GM12874 (cell line): ENCODE data around the gene CEACAM16.

Experiments used
- TF ChIP-seq, protein P1 (sequence below): IDR thresholded peaks from 2 replicates; pipeline ENCODE4 v1.5.1; 2011; ENCODE audit warnings: low read depth, mild to moderate bottlenecking, control low read depth, low read length, moderate library complexity; ENCODE audit not compliant: insufficient read depth

Gene CEACAM16

GRCh38 chr19:44747739-44748425, 48.9 kb downstream of the CEACAM16 start:
- TF ChIP-seq, protein P1, sequence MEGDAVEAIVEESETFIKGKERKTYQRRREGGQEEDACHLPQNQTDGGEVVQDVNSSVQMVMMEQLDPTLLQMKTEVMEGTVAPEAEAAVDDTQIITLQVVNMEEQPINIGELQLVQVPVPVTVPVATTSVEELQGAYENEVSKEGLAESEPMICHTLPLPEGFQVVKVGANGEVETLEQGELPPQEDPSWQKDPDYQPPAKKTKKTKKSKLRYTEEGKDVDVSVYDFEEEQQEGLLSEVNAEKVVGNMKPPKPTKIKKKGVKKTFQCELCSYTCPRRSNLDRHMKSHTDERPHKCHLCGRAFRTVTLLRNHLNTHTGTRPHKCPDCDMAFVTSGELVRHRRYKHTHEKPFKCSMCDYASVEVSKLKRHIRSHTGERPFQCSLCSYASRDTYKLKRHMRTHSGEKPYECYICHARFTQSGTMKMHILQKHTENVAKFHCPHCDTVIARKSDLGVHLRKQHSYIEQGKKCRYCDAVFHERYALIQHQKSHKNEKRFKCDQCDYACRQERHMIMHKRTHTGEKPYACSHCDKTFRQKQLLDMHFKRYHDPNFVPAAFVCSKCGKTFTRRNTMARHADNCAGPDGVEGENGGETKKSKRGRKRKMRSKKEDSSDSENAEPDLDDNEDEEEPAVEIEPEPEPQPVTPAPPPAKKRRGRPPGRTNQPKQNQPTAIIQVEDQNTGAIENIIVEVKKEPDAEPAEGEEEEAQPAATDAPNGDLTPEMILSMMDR: no peak

DNA sequence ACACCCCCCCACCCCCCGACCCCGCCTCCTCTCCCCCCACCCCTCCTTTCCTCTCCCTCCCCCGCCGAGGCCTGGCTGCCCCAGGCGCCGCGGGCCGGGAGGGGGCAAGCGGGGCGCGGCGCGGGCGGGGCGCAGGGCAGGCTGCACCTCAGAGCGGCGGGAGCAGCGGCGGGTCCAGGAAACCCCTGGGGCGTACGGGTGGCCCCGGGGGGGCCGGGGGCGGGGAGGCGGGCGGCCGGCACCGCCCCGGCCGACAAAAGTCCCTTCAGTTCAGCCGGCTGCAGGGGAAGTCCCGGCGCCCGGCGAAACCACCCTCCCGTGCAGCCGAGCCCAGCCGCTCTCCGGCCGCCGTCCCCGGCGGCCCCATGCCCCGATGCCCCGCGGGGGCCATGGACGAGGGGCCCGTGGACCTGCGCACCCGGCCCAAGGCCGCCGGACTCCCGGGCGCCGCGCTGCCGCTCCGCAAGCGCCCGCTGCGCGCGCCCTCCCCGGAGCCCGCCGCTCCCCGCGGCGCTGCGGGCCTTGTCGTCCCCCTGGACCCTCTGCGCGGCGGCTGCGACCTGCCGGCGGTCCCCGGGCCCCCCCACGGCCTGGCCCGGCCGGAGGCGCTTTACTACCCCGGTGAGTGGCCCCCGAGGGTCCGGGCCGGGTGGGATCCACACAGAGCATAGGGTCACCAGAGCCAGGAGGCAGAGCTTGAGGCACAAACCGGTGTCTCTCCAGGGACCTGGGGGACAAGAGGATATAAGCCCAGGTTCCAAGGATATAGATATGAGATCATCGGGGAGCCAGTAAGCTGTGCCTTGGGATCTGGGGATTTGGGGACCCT, 49.7 kb downstream of the CEACAM16 start, which contains the start of gene BCL3:
Gene BCL3 (plus strand): TSS at position 283 of the 829 bp plus-strand sequence. CDS start 83 bp downstream, at position 366.
- TF ChIP-seq, protein P1: no peak

DNA sequence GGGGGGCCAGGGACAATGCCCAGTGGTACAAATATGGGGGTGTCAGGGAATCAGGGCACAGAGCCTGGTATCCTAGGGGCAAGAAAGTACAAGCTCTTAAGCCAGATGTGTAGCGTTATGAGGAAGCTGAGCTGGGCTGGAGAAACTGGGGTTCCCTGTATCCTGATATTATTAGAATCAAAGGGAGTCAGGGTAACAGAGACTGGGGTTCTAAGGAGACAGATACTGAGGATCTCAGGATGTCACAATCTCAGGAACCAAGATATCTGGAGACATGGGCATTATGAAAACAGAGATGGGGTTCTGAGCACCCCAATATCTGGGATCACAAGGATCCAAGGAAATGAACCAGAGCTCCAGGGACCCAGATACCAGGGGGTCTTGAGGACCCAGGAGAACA, 50.3 kb downstream of the CEACAM16 start:
- TF ChIP-seq, protein P1: no peak

DNA sequence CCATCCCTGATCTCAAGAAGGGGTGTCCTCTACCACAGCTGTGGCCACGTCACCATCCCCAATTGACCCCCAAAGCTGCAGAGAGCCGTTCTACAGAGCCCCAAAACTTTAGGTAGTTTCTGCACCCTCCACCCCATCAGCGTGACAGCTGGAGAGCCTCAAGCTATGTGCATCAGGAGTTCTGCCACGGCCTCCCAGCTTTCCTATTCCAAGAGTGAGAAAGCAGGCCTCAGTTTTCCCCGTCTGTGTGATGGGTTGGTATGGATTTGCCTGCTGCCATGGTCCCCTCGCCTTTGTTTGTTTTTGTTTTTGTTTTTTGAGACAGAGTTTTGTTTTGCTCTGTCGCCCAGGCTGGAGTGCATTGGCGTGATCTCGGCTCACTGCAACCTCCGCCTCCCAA, 51.0 kb downstream of the CEACAM16 start:
- TF ChIP-seq, protein P1: no peak

GRCh38 chr19:44752123-44752815, 53.3 kb downstream of the CEACAM16 start:
- TF ChIP-seq, protein P1: no peak

- TF ChIP-seq, protein P1: no peak
Observed at GRCh38 chr19:44752816-44753625, 54.1 kb downstream of the CEACAM16 start.
